GM10266 (cell line): Measurements from ENCODE around the gene SELENOP.

Source experiments
- DNase-seq: peaks from one replicate; pipeline ENCODE4 v3.0.0; 2012; ENCODE audit errors: extremely low spot score
- TF ChIP-seq, protein P1 (sequence below): IDR thresholded peaks from 2 replicates; pipeline ENCODE4 v1.5.1; 2012; ENCODE audit warnings: mild to moderate bottlenecking, low read depth; ENCODE audit not compliant: control insufficient read depth, insufficient read depth; ENCODE audit errors: missing control alignments

SELENOP gene

DNA sequence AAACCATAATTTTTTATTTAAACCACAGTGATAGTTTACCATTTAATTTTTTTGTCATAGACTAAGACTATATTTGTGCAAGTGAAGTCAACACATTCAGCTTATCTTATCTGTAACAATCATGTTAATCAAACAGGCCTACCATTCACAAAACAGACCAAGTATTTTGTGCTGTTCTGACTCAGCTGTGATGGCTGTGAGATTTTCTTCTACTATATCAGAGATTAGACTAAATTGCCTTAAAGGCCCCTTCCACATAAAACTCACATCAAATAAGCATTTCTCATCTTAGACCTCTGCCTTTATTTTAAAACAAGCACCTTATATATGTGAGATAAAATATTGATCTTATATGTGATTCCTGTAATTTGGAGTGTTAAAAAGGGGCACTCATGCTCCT is 41.7 kb downstream of the SELENOP start:
- TF ChIP-seq, protein P1, sequence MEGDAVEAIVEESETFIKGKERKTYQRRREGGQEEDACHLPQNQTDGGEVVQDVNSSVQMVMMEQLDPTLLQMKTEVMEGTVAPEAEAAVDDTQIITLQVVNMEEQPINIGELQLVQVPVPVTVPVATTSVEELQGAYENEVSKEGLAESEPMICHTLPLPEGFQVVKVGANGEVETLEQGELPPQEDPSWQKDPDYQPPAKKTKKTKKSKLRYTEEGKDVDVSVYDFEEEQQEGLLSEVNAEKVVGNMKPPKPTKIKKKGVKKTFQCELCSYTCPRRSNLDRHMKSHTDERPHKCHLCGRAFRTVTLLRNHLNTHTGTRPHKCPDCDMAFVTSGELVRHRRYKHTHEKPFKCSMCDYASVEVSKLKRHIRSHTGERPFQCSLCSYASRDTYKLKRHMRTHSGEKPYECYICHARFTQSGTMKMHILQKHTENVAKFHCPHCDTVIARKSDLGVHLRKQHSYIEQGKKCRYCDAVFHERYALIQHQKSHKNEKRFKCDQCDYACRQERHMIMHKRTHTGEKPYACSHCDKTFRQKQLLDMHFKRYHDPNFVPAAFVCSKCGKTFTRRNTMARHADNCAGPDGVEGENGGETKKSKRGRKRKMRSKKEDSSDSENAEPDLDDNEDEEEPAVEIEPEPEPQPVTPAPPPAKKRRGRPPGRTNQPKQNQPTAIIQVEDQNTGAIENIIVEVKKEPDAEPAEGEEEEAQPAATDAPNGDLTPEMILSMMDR, result no peak
- no peak for DNase-seq

DNA sequence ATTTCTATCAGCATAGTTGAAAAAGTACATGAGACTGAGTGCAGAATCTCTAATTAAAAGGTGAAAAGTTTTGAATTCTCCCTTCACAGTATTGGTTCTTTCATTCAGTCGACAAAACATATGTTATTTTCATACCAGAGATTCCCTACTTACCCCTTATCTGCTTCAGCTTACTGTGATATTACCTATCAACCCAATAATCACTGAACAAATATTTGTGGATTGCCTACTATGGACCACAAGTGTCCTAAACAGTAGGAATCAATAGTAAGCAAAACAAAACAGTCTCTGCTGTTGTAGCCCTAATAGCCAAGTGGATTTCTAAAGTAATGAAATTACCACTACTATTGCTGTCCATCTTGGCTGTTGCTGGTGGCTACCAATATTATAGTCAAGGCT is 43.6 kb downstream of the SELENOP start:
- TF ChIP-seq, protein P1, result no peak
- DNase-seq, result no peak

DNA sequence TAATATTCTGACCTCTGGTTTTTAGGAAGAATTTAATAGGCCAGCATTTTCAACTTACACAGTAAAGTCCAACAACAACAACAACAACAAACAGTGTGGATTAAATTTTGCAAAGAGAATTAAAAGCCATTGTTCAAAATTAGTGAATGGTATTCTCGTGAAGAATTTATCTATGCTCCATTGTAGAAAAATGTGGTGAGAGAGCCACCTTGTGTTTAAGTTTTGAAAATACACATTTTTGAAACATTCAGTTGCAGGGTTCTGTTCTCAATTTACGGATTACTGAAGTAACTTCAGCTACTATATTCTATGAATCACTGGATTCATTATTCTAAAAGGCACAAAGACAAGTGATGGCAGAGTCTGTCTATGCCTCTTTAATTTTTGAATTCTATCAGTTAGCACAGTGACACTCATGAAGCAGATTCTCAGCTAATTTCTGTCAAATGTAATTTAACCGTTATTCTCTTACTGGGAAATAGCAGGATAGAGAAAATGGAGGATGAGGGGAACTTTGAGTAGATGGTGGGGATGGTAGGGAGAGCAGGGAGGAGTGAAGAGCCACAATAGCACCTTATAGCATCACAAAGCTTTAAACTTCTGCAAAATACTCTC is 44.1 kb downstream of the SELENOP start:
- TF ChIP-seq, protein P1, result peak; percentile 44

DNA sequence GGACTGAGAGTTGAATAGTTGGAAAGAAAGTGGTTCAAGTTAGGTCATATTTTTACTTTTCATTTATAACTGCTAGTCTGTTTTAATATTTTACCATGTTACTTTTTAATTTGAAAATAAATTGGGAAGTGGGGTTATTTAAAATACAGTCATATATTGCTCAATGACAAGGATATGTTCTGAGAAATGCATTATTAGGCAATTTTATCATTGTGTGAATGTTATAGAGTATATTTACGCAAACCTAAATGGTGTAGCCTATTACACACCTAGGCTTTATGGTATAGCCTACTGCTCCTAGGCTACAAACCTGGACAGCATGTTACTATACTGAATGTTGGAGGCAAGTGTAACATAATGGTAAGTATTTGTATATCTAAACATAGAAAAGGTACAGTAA is 49.9 kb downstream of the SELENOP start:
- TF ChIP-seq, protein P1, result no peak
- DNase-seq, result no peak

More for the DNA sequence above, 44.1 kb downstream of the SELENOP start:
- DNase-seq, result no peak

DNA sequence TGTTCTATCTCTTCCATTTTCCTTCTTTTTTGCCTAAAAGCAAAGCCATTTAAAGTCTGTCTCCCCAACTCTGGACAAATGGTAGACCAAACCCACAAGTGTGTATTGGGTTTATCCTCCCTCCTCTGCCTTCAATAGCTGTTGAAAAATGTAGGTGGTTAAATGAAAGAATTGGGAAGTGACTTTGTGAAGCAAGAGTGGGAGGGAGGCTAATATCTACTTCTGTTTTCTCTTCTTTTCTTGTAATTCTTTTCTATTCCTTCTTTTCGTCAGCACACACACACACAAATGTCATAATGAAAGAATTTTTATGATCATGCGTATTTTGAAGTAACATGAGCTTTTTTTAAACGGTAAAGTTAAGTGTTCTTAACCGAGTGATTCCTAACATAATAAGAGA is 51.3 kb downstream of the SELENOP start:
- TF ChIP-seq, protein P1, result no peak
- DNase-seq, result no peak

DNA sequence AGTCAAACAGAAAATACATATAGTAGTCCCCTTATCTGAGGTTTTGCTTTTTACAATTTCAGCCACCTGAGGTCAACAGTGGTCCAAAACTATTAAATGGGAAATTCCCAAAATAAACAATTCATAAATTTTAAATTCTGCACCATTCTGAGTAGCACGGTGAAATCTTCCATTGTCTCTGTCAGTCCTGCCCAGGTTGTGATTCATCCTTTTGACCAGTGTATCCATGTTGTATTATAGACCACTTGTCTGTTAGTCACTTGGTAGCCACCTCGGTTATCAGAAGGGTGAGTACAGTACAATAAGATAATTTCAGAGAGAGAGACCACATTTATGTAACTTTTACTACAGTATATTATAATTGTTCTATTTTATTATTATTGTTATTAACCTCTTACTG is 52.2 kb downstream of the SELENOP start:
- no peak for DNase-seq
- TF ChIP-seq, protein P1, result no peak
